CD4-positive, alpha-beta T cell treated with Interleukin-17A for 1 hour (primary cell): Measurements from ENCODE around the gene CENPVL1.
"Not testable (repeated sequence)": the region's sequence is repeated elsewhere in the genome, so short reads cannot be mapped to it uniquely, and the experiment has no call there.

Experiments used
- DNase-seq: peaks from one replicate; pipeline ENCODE4 v3.0.0-alpha.2; 2020

CENPVL1 gene

GRCh38 chrX:51710277-51711164 is at the start of gene CENPVL1:
Gene CENPVL1, plus strand, starts transcription at chrX:51710512. Its CDS starts 0 bp downstream, at chrX:51710512.
- not testable (repeated sequence) for DNase-seq

GRCh38 chrX:51665981-51666380 is 44.3 kb upstream of the CENPVL1 start:
- no peak for DNase-seq

DNA sequence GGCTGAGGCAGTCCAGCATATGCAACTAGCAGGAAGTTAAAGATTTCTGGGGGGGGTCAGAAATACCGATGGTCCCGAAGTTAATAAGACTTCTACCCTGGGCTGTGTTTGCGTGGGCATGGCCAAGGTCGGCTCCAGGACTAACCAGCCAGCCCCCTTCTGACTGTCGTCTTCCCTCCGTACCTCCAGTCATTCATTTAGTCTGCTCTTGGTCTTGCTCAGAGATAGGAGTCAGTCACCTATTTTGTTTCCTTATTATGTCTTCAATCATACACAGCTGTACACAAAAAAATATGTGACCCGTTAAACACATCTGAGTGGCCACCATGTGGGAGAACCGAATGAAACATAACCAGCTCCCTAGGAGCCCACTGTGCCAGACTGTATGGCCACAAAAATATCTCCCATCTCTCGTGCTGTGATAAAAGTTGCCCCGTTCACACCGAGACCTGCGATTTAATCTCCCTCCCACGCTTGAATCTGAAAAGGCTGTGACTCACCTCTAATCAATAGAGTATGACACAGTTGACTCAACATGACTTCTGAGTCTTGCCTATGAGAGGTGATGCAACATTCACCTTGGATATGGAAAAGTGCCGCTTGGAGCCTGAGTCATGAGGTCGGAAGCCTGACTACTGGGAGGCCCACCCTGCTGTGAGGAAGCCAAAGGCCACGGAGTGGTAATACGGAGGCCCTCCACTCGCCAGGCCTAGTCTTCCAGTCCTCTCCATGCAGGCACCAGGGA is 30.5 kb upstream of the CENPVL1 start:
- DNase-seq = not testable (repeated sequence)

GRCh38 chrX:51681808-51682719 is 28.2 kb upstream of the CENPVL1 start:
- DNase-seq = not testable (repeated sequence)

DNA sequence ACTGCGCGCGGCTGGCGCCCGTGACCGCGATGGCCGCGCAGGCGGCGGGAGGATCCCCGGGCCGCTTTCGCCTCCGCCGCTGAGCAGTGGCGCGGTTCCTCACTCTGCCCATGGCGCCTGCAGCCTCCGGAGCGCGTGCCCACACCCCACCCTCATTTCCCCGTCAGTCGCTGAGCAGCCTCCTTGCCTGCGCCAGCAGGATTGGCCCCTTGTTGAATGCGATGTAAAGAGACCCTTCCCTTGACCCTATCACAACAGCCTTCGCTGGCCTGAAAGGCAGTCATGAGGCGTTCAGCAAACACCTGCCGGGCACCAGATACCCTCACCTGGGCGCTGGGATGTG is 27.6 kb upstream of the CENPVL1 start, which contains the start of gene CENPVL2:
CENPVL2 (minus strand) TSS at position 112 of the 343 bp plus-strand sequence; CDS start at position 112, 0 bp downstream.
- DNase-seq = not testable (repeated sequence)

GRCh38 chrX:51694254-51694653 is 16.1 kb upstream of the CENPVL1 start:
- DNase-seq = no peak

- DNase-seq = no peak
These were observed 12.9 kb upstream of the CENPVL1 start for GRCh38 chrX:51697397-51697796.

- not testable (repeated sequence) for DNase-seq
These were observed 2.8 kb downstream of the CENPVL1 start for GRCh38 chrX:51712943-51713647.

GRCh38 chrX:51728202-51728601 is 17.9 kb downstream of the CENPVL1 start:
- DNase-seq = no peak

DNA sequence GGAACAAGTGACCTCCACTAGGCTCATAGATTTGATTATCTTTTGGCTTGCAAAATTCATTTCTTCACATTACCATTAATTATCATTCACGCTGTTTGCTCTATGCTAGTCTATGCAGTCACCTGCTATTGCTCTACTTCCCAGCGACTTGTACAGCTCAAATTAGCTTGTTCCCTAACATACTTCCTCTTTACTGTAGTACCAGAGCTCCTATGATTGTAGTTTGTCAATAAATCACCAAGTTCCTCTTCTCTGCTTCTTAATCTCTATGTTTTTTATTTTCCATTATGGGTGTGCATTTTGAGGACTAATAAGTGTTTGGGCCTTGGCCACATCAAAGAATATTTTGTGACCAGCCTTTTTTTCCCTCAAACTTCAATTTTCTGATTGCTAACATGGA is 26.8 kb downstream of the CENPVL1 start:
- DNase-seq = no peak

DNA sequence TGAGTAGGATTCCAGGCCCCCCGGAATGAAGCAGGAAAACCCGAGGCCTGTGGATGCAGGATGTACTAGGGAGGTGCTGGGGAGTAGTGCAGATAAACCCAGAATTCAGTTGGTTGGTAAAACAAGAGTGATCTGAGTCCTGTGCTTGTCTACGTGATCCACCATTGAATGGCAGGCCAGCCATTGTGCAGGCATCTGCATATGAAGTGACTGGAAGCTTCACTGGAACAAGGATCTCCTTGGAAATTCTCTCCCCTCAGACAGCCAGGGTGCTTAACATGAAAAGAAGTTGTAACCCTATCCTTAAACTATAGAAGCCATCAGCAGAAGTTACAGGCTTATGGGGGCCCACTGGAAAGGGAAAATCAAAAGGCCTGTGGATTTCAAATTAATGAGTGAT is 32.3 kb downstream of the CENPVL1 start:
- DNase-seq = no peak

GRCh38 chrX:51743179-51743957 is 33.1 kb downstream of the CENPVL1 start, which contains the start of gene GSPT2:
Gene GSPT2, plus strand, starts transcription at chrX:51743442. Its CDS starts 185 bp downstream, at chrX:51743627.
- DNase-seq = peak; percentile 63

DNA sequence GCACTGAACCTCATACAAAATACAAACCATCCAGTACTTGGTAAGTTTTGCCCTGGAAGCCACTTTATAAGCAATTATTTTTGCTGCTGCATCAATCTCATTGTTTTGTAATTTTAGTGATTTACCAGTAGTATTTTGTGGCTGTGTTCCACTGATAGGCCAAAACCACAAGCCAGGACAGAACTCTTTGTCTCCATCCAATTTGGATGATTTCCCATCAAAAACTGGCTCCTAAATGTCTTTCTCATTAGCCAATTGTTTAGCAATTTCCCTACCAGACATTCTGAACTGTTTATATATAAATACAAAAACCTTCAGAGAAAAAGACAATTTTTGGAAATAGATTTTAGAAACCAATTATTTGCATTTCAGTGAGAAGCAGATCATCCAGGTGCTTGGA is 37.4 kb downstream of the CENPVL1 start:
- DNase-seq = no peak

GRCh38 chrX:51759055-51759839 is 48.9 kb downstream of the CENPVL1 start:
- no peak for DNase-seq

DNA sequence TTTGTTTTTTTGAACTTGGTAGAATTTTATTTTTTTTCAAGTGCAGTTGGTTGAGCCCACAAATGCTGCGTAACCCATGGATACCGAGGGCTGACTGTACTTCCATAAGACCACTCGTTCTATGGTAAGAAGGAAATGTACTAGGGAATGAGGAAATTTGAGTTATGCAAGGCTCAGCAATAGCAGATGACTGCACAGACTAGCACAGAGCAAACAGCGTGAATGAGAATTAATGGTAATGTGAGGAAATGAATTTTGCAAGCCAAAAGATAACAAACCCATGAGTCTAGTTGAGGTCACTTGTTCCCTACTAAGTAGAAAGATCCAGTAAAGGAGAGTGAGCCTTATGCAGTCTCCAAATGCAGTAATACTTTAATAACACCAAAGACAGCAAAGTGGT is 50.3 kb downstream of the CENPVL1 start:
- no peak for DNase-seq
